ENCODE results near the gene CXCL5. TPM values are rescaled to one million over a fixed set of nuclear protein-coding genes. Genes with fewer than 3 reads are reported as not detected.

The CXCL5 gene
- total and polyA plus RNA-seq, 2 experiments from 2014 or later = 7.5 to 7.6 TPM

DNA sequence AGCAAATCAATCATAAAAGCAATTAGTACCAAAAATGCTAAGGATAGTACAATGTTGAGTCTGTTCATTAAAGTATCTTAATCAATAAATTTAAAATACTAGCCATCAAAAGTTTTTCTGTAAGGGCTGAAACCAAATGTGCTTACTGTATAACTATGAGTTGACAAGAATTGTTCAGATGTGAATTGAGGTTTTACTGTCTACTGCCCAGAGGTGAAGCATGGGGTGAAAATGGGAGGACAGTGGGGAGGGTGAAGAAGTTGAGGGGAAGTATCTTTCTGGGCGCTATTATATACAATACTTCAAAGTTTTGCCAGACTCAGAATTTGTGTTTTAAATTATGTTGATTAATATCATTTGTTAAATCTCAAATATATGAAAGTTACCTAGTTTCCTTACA, 6.4 kb downstream of the CXCL5 start (continued):
- TF ChIP-seq, protein P1, sequence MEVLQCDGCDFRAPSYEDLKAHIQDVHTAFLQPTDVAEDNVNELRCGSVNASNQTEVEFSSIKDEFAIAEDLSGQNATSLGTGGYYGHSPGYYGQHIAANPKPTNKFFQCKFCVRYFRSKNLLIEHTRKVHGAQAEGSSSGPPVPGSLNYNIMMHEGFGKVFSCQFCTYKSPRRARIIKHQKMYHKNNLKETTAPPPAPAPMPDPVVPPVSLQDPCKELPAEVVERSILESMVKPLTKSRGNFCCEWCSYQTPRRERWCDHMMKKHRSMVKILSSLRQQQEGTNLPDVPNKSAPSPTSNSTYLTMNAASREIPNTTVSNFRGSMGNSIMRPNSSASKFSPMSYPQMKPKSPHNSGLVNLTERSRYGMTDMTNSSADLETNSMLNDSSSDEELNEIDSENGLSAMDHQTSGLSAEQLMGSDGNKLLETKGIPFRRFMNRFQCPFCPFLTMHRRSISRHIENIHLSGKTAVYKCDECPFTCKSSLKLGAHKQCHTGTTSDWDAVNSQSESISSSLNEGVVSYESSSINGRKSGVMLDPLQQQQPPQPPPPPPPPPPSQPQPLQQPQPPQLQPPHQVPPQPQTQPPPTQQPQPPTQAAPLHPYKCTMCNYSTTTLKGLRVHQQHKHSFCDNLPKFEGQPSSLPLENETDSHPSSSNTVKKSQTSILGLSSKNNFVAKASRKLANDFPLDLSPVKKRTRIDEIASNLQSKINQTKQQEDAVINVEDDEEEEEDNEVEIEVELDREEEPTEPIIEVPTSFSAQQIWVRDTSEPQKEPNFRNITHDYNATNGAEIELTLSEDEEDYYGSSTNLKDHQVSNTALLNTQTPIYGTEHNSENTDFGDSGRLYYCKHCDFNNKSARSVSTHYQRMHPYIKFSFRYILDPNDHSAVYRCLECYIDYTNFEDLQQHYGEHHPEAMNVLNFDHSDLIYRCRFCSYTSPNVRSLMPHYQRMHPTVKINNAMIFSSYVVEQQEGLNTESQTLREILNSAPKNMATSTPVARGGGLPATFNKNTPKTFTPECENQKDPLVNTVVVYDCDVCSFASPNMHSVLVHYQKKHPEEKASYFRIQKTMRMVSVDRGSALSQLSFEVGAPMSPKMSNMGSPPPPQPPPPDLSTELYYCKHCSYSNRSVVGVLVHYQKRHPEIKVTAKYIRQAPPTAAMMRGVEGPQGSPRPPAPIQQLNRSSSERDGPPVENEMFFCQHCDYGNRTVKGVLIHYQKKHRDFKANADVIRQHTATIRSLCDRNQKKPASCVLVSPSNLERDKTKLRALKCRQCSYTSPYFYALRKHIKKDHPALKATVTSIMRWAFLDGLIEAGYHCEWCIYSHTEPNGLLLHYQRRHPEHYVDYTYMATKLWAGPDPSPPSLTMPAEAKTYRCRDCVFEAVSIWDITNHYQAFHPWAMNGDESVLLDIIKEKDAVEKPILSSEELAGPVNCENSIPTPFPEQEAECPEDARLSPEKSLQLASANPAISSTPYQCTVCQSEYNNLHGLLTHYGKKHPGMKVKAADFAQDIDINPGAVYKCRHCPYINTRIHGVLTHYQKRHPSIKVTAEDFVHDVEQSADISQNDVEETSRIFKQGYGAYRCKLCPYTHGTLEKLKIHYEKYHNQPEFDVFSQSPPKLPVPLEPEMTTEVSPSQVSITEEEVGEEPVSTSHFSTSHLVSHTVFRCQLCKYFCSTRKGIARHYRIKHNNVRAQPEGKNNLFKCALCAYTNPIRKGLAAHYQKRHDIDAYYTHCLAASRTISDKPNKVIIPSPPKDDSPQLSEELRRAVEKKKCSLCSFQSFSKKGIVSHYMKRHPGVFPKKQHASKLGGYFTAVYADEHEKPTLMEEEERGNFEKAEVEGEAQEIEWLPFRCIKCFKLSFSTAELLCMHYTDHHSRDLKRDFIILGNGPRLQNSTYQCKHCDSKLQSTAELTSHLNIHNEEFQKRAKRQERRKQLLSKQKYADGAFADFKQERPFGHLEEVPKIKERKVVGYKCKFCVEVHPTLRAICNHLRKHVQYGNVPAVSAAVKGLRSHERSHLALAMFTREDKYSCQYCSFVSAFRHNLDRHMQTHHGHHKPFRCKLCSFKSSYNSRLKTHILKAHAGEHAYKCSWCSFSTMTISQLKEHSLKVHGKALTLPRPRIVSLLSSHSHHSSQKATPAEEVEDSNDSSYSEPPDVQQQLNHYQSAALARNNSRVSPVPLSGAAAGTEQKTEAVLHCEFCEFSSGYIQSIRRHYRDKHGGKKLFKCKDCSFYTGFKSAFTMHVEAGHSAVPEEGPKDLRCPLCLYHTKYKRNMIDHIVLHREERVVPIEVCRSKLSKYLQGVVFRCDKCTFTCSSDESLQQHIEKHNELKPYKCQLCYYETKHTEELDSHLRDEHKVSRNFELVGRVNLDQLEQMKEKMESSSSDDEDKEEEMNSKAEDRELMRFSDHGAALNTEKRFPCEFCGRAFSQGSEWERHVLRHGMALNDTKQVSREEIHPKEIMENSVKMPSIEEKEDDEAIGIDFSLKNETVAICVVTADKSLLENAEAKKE (CRISPR knock-in tag; IDR thresholded peaks at IDR 0.05) = no peak
- TF ChIP-seq POLR2AphosphoS5 (IDR thresholded peaks at IDR 0.05; ENCODE audit: low read depth) (no peak), EZH2 (IDR thresholded peaks at IDR 0.05; ENCODE audit: low read depth, unreplicated experiment) (no peak), NANOG (IDR thresholded peaks at IDR 0.05; ENCODE audit: borderline replicate concordance) (no peak)
- TF ChIP-seq, protein P2, sequence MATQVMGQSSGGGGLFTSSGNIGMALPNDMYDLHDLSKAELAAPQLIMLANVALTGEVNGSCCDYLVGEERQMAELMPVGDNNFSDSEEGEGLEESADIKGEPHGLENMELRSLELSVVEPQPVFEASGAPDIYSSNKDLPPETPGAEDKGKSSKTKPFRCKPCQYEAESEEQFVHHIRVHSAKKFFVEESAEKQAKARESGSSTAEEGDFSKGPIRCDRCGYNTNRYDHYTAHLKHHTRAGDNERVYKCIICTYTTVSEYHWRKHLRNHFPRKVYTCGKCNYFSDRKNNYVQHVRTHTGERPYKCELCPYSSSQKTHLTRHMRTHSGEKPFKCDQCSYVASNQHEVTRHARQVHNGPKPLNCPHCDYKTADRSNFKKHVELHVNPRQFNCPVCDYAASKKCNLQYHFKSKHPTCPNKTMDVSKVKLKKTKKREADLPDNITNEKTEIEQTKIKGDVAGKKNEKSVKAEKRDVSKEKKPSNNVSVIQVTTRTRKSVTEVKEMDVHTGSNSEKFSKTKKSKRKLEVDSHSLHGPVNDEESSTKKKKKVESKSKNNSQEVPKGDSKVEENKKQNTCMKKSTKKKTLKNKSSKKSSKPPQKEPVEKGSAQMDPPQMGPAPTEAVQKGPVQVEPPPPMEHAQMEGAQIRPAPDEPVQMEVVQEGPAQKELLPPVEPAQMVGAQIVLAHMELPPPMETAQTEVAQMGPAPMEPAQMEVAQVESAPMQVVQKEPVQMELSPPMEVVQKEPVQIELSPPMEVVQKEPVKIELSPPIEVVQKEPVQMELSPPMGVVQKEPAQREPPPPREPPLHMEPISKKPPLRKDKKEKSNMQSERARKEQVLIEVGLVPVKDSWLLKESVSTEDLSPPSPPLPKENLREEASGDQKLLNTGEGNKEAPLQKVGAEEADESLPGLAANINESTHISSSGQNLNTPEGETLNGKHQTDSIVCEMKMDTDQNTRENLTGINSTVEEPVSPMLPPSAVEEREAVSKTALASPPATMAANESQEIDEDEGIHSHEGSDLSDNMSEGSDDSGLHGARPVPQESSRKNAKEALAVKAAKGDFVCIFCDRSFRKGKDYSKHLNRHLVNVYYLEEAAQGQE (IDR thresholded peaks at IDR 0.05; ENCODE audit: unreplicated experiment) = no peak

DNA sequence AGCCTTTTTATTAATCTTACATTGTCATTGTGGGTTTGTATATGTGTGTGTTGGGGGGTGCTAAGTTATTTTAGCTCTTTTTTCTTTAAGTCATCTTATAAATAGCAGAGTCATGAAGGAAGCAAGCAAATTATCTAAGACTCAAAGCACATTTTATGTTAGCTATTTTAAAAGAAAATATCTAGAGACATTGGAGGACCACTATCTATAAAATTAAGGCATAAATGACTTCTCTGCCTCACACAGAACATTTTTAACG, 6.8 kb downstream of the CXCL5 start:
- Mint-ChIP-seq H3K9me3 (peaks cover 4% of the 10 kb centered on the region; the same call in 1 of the 3 replicates), H3K27ac (no peak overlapping the region), H3K36me3 (ENCODE audit: low read depth) (peaks cover 20% of the 10 kb centered on the region), H3K4me1 (peaks cover 23% of the 10 kb centered on the region), H3K4me3 (no peak overlapping the region), H3K27me3 (ENCODE audit: insufficient read depth, low read depth, poor library complexity) (no peaks in the 10 kb centered on the region)
- H3K27ac ChIP-seq (ENCODE audit: low read depth) = no peak overlapping the region
- no peak overlapping the region for H3K4me2 ChIP-seq
- H2AFZ ChIP-seq = no peak overlapping the region
- H3K79me2 ChIP-seq (replicated peaks; ENCODE audit: insufficient read depth) = no peaks in the 10 kb centered on the region
- no peaks in the 10 kb centered on the region for H4K20me1 ChIP-seq (replicated peaks; ENCODE audit: insufficient read depth)
- H3K9me2 ChIP-seq (ENCODE audit: insufficient read depth) = no peaks in the 10 kb centered on the region
- no peak for ATAC-seq
- no peaks in the 10 kb centered on the region for H3F3A ChIP-seq (replicated peaks; ENCODE audit: low read depth)
- H3K4me1 ChIP-seq (ENCODE audit: insufficient read depth) = peaks cover 17% of the 10 kb centered on the region
- no peaks in the 10 kb centered on the region for H3K27me3 ChIP-seq (ENCODE audit: insufficient read depth)
- H3K4me3 ChIP-seq = no peak overlapping the region
- no peaks in the 10 kb centered on the region for H3K36me3 ChIP-seq (ENCODE audit: insufficient read depth)
- no peak for DNase-seq (ENCODE audit: low spot score)
- TF ChIP-seq ZNF114 (CRISPR knock-in tag; IDR thresholded peaks at IDR 0.05) (no peak), POLR2AphosphoS5 (IDR thresholded peaks at IDR 0.05; ENCODE audit: low read depth) (no peak), EZH2phosphoT487 (IDR thresholded peaks at IDR 0.05; ENCODE audit: unreplicated experiment) (no peak), CREB1 (CRISPR knock-in tag; IDR thresholded peaks at IDR 0.05; ENCODE audit: low read depth) (no peak), STAT1 (IDR thresholded peaks at IDR 0.05; ENCODE audit: unreplicated experiment) (no peak), EZH2 (IDR thresholded peaks at IDR 0.05; ENCODE audit: low read depth, unreplicated experiment) (no peak)
- TF ChIP-seq, protein P3, sequence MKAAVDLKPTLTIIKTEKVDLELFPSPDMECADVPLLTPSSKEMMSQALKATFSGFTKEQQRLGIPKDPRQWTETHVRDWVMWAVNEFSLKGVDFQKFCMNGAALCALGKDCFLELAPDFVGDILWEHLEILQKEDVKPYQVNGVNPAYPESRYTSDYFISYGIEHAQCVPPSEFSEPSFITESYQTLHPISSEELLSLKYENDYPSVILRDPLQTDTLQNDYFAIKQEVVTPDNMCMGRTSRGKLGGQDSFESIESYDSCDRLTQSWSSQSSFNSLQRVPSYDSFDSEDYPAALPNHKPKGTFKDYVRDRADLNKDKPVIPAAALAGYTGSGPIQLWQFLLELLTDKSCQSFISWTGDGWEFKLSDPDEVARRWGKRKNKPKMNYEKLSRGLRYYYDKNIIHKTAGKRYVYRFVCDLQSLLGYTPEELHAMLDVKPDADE (IDR thresholded peaks at IDR 0.05) = no peak
- TF ChIP-seq, protein P2 (IDR thresholded peaks at IDR 0.05; ENCODE audit: unreplicated experiment) = no peak
